HG03520 (cell line): Measurements from ENCODE around the gene TSPAN11.
A peak's percentile ranks its signal among the peaks of the same experiment; 100 is the strongest.

ENCODE experiments used
- ATAC-seq: cut with Tn5 transposase; IDR thresholded peaks from one replicate; pipeline ENCODE4 v1.9.1; 2021; ENCODE audit warnings: mild to moderate bottlenecking, moderate library complexity; ENCODE audit not compliant: unreplicated experiment

Gene TSPAN11

DNA sequence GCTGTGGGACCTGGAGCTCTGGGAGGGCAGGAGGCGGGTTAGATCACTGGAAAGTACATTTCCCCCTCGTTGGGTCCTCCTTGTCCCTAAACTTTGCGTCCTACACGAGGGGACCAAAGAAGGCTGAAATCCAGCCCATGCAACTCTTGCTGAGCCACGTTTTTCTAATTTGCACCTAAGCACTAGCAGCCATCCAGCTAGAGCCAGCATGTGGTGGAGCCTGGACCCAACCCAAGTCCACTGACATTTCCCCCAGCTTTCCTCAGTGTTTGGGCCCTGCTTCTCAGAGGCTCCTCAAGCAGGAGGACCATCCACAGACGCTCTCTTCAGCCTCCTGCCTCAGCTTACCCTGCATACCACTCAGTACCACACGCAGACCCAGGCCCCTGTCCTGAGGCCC is 49.7 kb downstream of the TSPAN11 start:
- ATAC-seq, result no peak

DNA sequence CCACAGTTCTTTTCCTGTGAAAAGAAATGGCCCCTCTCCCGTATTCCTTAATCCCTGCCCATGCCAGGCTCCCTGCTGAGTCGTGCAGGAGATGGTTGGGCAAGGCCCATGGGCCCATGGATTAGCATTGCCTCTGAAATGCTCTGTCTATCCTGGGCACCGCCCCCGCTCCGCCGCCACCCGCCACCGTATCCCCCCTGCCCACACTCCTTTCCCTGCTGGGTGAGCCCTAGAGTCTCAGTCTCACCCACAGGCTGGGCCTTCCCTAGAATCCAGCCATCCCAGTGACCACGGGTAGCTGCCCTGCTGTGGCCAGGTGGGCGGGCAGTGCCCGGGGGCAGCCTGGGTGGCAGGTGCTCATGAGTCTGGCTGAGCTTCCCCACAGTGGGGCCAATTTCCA is 50.6 kb downstream of the TSPAN11 start:
- no peak for ATAC-seq

DNA sequence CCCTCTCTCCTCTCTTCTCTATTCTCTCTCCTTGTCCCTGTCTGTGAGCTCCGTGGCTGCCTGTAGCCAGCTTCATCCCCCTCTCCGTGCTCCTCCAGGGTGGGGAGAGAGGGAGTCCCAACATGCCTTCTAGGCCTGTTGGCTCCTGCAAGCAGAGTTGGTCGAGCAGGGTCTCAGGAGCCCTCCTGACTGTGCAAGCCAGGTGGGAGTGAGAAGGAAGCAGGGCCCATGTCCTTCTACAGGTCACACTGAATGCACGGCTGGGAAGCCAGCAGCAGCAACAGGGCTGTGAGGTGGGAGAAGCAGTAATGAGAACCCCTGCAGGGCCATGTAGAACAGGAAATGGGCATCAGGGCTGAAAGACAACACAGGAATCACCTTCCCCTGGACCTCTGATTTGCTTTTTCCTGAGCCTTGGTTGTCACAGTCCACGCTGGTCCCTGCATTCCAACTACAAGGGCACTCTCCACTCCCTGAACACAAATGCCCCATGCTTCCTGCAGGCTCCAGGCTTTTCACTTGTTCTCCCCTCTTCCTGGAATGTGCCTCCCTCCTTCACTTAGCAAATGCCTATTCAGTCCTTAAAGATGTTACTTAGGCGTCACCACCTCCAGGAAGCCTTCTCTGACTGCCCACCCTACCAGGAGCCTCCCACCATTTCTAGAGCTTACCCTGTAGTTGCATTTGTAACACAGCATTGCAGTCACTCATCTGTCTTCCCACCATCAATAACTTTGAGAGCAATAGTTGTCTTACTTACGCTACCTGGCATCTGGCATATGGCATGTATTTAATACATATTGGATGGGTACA is 51.2 kb downstream of the TSPAN11 start:
- no peak for ATAC-seq

GRCh38 chr12:30978639-30979038 is 52.1 kb downstream of the TSPAN11 start:
- ATAC-seq, result no peak

- no peak for ATAC-seq
These were observed 53.1 kb downstream of the TSPAN11 start for GRCh38 chr12:30979371-30980259.

DNA sequence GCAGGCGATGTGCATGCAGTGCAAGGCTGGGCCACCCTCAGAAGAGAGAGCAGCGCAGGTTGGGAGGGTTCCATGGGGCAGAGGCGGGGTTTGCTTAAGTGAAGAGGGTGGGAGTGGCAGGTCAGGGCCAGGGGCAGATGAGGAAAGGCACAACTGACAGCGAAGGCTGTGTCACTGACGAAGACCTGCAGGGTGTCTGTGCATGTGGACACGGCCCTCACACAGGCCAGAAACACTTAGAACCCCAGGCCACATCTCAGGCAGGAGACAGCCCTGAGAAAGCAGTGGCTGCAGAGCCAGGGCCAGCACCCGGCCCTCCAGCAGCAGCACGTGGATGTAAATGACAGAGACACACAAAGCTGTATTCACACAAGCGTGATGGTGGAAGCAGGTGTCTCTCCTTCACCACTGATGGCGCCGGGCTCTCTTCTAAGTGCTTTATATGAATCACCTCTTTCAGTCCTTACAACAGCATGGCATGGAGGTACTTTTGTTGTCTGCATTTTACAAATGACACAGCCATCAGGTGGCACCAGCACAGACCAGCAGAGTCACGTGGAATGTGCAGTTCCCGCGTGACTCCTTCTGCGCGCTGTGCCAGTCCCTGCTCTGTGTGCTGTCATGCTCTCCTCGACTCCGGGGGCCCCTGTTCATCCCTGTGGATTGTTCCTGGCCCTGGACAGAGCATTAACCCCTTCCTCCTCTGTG is 54.6 kb downstream of the TSPAN11 start:
- ATAC-seq, result no peak

- ATAC-seq, result no peak
These were observed 55.9 kb downstream of the TSPAN11 start for GRCh38 chr12:30982413-30982812.

- no peak for ATAC-seq
These were observed 59.4 kb downstream of the TSPAN11 start for GRCh38 chr12:30985814-30986452.

DNA sequence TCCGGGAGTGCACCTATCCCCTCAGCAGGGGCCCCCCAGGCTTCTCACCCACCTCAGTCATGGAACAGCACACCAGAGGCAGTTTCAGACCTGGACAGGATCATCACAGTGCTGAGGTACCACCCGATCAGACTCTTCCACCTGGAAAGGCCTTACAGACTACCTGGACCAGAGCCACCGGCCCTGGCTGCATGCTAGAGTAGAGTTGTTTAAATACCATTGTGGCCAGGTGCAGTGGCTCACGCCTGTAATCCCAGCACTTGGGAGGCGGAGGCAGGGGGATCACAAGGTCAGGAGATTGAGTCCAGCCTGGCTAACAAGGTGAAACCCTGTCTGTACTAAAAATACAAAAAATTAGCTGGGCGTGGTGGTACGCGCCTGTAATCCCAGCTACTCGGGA is 61.5 kb downstream of the TSPAN11 start:
- no peak for ATAC-seq

DNA sequence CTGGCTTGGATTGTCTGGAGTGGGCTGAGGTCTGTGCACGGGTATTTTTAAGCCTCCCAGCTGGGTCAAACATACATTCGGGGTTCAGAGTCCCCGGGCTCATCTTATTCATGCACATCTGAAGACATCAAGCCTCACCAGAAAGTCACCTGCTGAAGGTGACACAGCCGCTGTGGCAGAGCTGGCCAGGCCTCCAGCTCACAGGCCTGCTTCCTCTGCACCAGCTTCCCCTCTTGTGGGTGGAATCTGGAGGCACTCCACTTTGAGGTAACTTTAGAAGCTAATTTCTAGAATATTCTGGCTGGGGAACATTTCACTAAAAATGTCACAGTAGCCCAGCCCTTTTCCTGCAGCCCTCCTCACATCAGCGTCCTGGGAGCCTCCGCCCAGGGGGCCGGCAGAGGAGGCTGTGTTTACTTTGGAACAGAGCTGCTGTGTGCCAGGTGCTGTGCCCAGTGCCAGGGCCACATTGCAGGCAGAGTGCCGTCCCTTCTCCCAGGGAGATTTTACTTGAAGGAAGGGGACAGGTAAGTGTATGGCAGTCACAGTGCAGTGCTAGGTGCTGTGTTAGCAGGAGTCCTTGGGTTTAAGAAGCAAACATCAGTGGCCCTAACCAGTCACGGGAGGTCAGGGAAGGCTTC is 62.2 kb downstream of the TSPAN11 start:
- no peak for ATAC-seq

DNA sequence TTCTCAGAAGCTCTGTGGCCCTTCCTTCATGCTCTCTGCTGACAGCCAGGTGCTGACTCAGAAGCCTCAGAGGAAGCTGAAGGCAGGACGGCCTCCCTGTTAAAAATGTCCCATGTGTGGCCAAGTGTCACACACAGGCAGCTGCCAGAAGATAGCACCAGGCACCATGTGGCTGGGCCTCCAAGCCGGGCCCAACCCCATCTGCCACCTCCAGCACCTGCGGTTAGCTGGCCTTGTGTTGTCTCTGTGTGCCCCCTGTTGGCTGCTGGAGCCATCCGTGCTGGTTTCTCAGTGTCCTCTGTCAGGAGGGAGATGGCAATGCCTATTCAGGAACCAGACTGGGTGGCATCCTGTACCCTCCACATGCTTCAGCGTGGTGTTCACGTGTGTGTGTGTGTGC is 63.2 kb downstream of the TSPAN11 start:
- peak; percentile 47 for ATAC-seq

DNA sequence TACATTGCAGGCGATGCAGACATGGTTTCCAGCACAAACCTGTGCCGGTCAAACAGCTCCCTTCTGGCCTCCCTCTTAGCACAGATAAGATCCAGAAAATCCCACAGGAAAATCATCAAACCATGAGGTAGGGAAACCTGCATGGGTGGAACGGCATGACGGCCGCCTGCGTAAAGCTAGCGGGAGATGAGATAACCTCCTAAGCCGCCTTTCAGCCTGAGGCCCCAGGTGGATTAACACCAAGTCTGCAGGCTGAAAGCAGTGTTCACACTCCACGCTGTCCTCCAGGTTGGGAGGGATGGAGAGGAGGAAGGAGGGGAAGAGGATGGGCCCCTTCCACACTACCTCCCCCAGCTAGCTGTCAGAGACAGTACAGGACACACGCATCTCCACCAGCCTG is 63.8 kb downstream of the TSPAN11 start:
- no peak for ATAC-seq

DNA sequence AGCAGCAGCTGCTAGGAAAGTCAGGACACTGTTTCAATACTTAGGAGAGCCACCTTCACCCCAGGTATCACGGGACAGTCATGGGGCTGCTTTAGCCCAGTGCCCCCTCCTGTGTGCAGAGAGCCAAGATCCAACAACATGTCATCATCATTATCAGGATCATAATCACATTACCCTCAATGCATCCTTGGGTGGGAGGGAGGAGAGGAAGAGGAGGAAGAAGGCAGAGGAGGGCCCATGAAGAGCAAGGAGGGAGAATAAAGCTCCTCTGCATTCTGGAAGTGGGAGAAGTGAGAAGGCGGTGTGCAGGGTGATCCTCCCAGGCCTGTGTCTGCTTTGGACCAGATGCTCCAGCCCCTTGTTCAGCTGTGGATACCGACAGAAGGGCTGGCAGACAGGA is 64.2 kb downstream of the TSPAN11 start:
- no peak for ATAC-seq

- no peak for ATAC-seq
These were observed 64.9 kb downstream of the TSPAN11 start for GRCh38 chr12:30991466-30991865.

- ATAC-seq, result no peak
These were observed 65.8 kb downstream of the TSPAN11 start for GRCh38 chr12:30992381-30992780.

- no peak for ATAC-seq
These were observed 67.2 kb downstream of the TSPAN11 start for GRCh38 chr12:30993766-30994165.

- no peak for ATAC-seq
These were observed 67.7 kb downstream of the TSPAN11 start for GRCh38 chr12:30994274-30994673.

GRCh38 chr12:30996255-30996654 is 69.7 kb downstream of the TSPAN11 start:
- ATAC-seq, result no peak

DNA sequence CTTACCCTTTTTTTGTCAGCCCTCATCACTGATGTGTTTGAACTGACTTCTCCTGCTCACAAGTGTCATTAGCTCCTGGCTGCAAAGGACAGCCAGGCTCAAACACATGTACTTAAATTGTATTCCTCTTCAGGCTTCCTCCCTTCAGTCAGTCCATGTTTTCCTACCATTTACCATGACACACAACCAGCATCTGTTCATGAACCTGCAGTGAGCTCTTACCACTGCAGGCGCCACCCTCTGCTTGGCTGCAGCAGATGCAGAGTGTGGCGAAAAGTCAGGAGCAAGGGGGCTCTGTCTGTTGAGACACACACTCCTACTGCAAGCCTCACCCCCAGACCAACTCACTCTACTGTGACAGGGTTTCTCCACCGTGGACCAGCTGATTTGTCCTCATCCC is 70.2 kb downstream of the TSPAN11 start:
- no peak for ATAC-seq

DNA sequence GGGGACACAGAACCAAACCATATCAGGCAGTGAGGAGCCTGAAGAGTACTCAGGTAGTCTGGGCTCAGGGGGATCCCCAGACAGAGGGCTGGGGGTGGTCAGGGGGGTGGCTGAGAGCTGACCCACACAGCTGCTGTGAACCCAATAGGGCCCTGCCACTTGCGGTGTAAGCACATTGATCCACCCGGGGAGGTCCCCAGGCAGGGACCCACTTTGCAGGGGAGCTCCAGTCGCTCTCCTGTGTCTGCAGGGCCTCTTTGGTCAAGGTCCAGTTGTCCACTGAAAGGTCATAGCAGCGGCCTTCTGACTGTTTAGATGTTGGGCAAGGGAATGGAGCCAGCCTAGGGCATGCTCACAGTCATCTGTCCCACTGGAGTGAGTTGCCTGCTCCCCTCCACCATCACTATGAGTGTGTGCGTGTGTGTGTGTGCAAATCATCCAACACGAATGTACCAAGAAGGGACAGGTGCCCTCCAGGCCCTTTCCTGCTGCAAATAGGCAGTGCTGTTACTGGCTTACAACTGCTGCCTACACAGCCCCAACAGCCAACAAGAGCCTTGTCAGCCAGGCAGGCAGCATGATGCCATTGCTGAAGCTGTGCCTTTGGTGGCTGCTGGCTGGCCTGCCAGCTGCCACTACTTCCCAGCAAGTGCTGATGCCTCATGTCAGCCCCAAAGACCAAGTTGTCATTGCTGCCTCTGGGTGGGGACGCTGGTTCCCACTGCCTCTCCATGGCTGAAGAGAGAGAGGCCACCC is 71.3 kb downstream of the TSPAN11 start:
- no peak for ATAC-seq
